ENCODE data around the gene KRTAP6-2.

KRTAP6-2 gene

GRCh38 chr21:30563630-30564029 lies 35.1 kb downstream of the KRTAP6-2 start:
- no peak for DNase-seq

- no peak for DNase-seq
Measured at GRCh38 chr21:30563072-30563471, 35.6 kb downstream of the KRTAP6-2 start.

GRCh38 chr21:30561957-30562356 lies 36.7 kb downstream of the KRTAP6-2 start:
- no peak for DNase-seq

- no peak for DNase-seq
Measured at GRCh38 chr21:30561264-30561895, 37.3 kb downstream of the KRTAP6-2 start, which contains the start of gene KRTAP19-7. TSS of gene KRTAP19-7 (minus strand) at chr21:30561314. CDS start at chr21:30561289, 25 bp downstream.

DNA sequence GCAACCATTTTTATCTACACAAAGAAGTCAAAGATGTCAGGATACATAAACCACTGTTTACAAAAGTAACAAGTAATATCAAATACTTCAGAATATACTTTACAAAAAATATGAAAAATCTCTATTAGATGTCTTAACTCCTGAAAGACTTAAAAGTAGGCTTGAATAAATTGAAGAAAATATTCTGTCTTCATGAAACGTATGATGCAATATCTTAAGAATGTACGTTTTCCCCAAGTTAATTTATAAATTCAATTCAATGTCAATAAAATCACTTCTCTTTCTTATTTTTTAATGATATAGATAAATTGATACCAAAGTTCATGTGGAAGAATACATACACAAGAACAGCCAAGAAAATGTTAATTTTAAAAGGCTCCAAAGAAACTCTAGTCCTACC lies 43.6 kb downstream of the KRTAP6-2 start:
- no peak for DNase-seq

DNA sequence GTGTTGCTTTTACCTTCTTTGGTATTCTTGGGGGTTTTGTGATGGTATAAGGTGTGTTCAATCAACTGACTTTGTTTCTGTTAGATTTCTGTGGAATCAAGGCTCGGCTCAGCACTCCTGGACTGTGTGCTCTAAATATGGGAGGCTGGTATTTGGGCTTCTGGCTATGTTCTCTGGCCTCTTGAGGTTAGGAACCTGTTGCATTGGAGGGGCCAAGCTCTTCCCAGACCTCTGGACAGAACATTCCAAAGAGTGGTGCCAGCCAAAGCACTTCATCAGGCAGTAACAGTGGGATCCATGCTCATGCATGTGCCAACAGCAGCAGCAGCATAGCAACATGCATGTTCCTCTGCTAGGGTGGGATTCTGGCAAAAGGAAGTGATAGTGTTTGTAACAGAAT lies 45.9 kb downstream of the KRTAP6-2 start:
- no peak for DNase-seq
